ENCODE data around the gene VEPH1.

The VEPH1 gene

GRCh38 chr3:157225001-157225400 is 278.2 kb downstream of the VEPH1 start:
- no peak for DNase-seq

DNA sequence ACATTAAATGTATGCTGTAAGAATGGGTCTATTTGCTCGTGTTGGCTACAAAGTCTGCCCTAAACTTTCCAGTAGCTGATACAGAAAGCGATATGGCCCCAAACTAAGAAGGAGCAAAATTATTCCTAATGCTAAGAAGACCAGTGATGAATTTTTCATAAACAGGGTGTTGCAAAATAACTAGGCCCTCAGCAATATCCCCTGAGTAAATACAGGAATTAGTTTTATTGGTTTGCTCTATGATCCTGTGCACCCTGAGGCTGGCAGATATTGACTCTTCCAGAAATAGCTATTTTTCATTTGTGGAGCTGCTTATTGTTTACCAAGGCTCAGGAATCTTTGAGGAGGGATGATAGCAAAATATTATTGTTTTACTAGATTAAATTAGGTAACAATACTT is 282.3 kb downstream of the VEPH1 start:
- DNase-seq: no peak

DNA sequence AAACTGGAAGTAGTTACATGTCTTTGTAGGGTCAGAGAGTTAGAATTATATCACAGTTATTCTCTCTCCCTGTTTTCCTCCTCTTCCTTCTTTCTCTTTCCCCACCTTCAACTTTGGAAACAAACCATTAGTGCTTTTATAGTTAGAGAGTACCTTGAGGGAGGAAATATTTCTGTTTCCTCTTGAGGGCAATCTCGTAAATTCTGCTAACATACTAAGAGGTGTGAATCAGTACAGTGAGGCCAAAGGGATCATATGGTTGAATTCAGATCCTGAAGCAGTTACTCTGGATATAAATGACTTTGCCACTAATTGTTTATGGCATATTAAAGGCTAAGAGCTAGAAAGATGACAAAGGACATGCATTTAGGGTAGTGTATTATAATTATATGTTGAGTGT is 283.0 kb downstream of the VEPH1 start:
- DNase-seq: no peak

- DNase-seq: no peak
Measured at GRCh38 chr3:157219215-157219614, 284.0 kb downstream of the VEPH1 start.

Data from anterior cingulate cortex (tissue), 58 donors.